Measurements from ENCODE around the gene RUBCNL.

RUBCNL gene

DNA sequence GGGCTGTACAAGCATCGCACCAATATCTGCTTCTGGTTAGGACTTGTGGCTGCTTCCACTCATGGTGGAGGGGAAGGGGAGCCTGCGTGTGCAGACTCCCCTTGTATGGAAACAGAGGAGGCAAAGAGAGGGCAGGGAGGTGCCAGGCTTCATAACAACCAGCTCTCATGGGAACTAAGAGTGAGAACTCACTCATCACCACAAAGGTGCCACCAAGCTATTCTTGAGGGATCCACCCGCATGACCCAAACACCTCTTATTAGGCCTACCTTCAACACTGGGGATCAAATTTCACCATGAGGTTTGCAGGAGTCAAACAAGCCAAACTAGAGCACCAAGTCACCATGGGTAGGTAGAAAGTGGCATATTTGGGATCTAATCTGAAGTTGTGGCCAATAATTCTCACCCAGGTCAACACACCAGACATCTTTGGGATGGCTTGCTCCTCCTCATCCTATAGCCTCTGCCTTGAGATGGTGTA, 46.4 kb downstream of the RUBCNL start:
- TF ChIP-seq TAF1 (IDR thresholded peaks at IDR 0.05; ENCODE audit: borderline replicate concordance, insufficient read depth, low read length) (no peak), FOXP2 (optimal IDR thresholded peaks at IDR 0.05; ENCODE audit: borderline replicate concordance, extremely low read depth, extremely low read length, insufficient read depth) (no peak), POLR2AphosphoS5 (IDR thresholded peaks at IDR 0.05; ENCODE audit: low read depth, low read length) (no peak), REST (IDR thresholded peaks at IDR 0.05; ENCODE audit: insufficient read depth in 1 of 2, low read depth in 2 of 2, low read length in 2 of 2) (no peak), SIN3A (IDR thresholded peaks at IDR 0.05; ENCODE audit: borderline replicate concordance, insufficient read depth, low read length) (no peak)

DNA sequence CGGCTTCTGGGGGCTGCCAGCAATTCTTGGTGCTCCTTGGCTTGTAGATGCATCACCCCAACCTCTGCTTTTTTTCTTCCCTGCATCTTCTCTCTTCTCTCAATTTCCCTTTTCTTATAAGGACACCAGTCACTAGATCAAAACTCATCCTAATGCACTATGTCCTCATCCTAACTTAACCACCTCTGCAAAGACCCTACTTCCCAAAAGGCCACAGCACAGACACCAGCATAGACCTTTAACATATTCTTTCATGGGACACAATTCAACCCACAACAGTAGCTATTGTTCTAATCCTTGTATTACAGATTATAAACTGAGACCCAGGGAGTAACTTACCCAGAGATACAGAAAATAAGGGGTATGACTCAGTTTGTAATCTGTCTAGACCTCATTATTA, 47.0 kb downstream of the RUBCNL start:
- TF ChIP-seq FOXP2 (optimal IDR thresholded peaks at IDR 0.05; ENCODE audit: borderline replicate concordance, extremely low read depth, extremely low read length, insufficient read depth), result no peak
- TF ChIP-seq POLR2AphosphoS5 (IDR thresholded peaks at IDR 0.05; ENCODE audit: low read depth, low read length), result no peak
- no peak for TF ChIP-seq TAF1 (IDR thresholded peaks at IDR 0.05; ENCODE audit: borderline replicate concordance, insufficient read depth, low read length)
- no peak for TF ChIP-seq SIN3A (IDR thresholded peaks at IDR 0.05; ENCODE audit: borderline replicate concordance, insufficient read depth, low read length)
- TF ChIP-seq REST (IDR thresholded peaks at IDR 0.05; ENCODE audit: insufficient read depth in 1 of 2, low read depth in 2 of 2, low read length in 2 of 2), result no peak

DNA sequence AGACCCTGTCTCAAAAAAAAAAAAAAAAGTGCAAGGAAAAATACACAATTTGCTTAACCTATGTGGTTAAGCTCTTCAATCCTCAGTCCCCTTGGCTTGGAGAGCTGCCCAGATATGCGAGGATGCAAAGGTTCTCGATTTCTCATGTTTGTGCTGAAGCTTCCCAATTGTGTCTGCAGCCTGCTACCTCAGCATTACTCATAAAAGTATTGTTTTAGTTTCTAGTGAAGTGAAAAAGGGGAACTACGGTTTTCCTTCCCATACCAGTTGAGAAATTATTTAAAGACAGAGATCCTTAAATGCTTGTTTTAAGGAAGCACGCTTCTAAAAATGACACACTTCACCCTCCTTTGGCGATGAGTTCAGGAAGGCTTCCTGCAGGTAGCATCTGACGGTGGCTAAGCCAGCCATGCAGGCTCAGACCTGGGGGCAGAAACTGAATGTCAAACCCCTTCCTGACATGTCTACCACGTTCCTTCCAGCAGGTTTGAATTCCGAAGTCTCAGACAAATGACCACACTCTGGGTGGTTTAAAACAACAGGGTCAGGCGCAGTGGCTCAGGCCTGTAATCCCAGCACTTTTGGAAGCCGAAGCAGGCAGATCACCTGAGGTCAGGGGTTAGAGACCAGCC, 47.9 kb downstream of the RUBCNL start:
- TF ChIP-seq REST (IDR thresholded peaks at IDR 0.05; ENCODE audit: insufficient read depth in 1 of 2, low read depth in 2 of 2, low read length in 2 of 2) (no peak), SIN3A (IDR thresholded peaks at IDR 0.05; ENCODE audit: borderline replicate concordance, insufficient read depth, low read length) (no peak), FOXP2 (optimal IDR thresholded peaks at IDR 0.05; ENCODE audit: borderline replicate concordance, extremely low read depth, extremely low read length, insufficient read depth) (no peak), TAF1 (IDR thresholded peaks at IDR 0.05; ENCODE audit: borderline replicate concordance, insufficient read depth, low read length) (no peak), POLR2AphosphoS5 (IDR thresholded peaks at IDR 0.05; ENCODE audit: low read depth, low read length) (no peak)

- TF ChIP-seq POLR2AphosphoS5 (IDR thresholded peaks at IDR 0.05; ENCODE audit: low read depth, low read length), result no peak
- no peak for TF ChIP-seq TAF1 (IDR thresholded peaks at IDR 0.05; ENCODE audit: borderline replicate concordance, insufficient read depth, low read length)
- TF ChIP-seq FOXP2 (optimal IDR thresholded peaks at IDR 0.05; ENCODE audit: borderline replicate concordance, extremely low read depth, extremely low read length, insufficient read depth), result no peak
- no peak for TF ChIP-seq SIN3A (IDR thresholded peaks at IDR 0.05; ENCODE audit: borderline replicate concordance, insufficient read depth, low read length)
- no peak for TF ChIP-seq REST (IDR thresholded peaks at IDR 0.05; ENCODE audit: insufficient read depth in 1 of 2, low read depth in 2 of 2, low read length in 2 of 2)
Observed at GRCh38 chr13:46337700-46338099, 49.4 kb downstream of the RUBCNL start.
